Stimulated activated CD8-positive, alpha-beta memory T cell treated with anti-CD3 and anti-CD28 coated beads, Interleukin-2, amount 100 ng/mL, for 1 hour (primary cell): ENCODE measurements around the gene UBE2D2.
"Not testable (repeated sequence)": the region's sequence is repeated elsewhere in the genome, so short reads cannot be mapped to it uniquely, and the experiment has no call there.

Source experiments
- DNase-seq, 2 donors: peaks; one replicate each; pipeline ENCODE4 v3.0.0-alpha.2; 2020; ENCODE audit warnings: low read depth in 2 of 2

UBE2D2 gene

GRCh38 chr5:139582181-139582580, 21.0 kb downstream of the UBE2D2 start:
- not testable (repeated sequence) for DNase-seq

DNA sequence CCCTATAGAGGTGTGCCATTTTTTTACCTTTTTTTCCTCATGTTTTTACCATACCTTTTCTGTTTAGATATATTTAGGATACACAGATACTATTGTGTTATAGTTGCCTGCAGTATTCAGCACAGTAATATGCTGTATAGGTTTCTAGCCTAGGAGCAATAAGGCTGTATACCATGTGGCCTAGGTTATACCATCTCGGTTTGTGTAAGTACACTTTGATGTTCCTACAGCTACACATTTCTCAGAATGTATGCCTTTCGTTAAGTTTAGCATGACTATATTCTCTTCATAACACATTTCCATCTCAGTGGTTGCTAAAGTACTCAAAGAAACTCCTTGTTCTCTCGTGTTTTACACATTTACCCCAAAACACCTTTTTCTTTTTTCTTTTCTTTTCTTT, 23.0 kb downstream of the UBE2D2 start:
- no peak for DNase-seq

GRCh38 chr5:139588116-139588515, 27.0 kb downstream of the UBE2D2 start:
- not testable (repeated sequence) for DNase-seq

- DNase-seq: no peak
Measured at GRCh38 chr5:139588962-139589361, 27.8 kb downstream of the UBE2D2 start.

GRCh38 chr5:139592289-139592688, 31.1 kb downstream of the UBE2D2 start:
- no peak for DNase-seq

DNA sequence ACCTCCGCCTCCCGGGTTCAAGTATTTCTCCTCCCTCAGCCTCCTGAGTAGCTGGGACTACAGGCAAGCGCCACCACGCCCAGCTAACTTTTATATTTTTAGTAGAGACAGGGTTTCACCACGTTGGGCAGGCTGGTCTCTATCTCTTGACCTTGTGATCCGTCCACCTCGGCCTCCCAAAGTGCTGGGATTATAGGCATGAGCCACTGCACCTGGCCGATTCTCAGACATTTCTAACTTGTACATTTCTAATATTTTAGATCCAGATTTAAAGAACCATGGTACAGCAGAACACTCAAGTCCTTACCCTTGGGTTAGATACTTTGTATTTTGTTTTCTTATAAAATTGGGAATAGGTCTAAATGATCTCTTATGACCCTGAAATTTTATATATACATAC, 31.9 kb downstream of the UBE2D2 start:
- not testable (repeated sequence) for DNase-seq

DNA sequence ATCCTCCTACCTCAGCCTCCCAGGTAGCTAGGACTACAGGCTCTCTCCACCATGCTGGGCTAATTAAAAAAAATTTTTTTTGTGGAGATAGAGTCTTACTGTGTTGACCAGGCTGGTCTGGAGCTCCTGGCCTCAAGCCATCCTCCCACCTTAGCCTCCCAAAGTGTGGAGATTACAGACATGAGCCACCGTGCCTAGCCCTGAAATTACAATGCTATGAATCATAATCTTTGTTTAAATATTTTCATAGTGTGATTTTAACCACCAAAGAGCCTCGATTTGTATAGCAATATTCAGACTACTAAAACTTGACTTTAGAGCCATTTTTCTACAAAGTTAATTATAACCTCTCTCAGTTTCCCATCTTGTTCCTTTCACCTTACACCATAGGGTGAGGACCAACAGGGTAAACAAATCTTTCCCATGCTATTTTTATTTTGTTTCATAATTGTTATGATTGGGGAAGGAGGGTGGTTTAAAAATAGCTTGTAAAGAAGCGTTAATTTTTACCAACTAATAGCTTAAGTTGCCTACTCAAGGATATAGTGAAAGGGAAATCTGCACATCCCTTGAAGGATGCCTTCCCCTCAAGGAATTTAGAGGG, 32.7 kb downstream of the UBE2D2 start:
- no peak for DNase-seq

DNA sequence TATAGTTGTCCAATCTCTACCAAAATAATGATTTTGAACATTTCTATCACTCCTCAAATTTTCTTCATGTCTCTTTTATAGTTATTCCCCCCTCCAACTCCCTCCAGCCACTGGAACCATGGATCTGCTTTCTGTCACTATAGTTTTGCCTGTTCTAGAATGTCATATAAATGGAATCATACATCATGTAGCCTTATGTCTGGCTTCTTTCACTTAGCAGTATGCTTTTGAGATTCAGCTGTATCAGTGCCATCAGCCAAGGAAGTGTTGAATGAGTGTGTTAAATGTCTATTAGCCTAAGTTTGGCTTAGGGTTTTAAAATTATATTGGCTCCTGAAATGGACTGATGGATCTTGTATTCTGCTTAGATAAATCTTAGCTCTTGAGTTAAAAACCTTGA, 36.0 kb downstream of the UBE2D2 start:
- DNase-seq: no peak

- DNase-seq: not testable (repeated sequence)
Measured at GRCh38 chr5:139598601-139598965, 37.4 kb downstream of the UBE2D2 start.

GRCh38 chr5:139600336-139600949, 39.3 kb downstream of the UBE2D2 start:
- DNase-seq: no peak

DNA sequence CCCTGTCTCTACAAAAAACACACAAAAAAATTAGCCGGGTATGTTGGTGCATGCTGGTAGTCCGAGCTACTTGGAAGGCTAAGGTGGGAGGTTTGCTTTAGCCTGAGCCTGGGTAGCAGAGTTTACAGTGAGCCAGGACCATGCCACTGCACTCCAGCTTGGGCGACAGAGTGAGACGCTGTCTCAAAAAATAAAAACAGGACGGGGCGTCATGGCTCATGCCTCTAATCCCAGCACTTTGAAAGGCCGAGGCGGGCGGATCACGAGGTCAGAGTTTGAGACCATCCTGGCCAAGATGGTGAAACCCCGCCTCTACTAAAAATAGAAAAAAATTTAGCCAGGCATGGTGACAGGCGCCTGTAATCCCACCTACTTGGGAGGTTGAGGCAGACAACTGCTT, 40.3 kb downstream of the UBE2D2 start:
- no peak for DNase-seq

DNA sequence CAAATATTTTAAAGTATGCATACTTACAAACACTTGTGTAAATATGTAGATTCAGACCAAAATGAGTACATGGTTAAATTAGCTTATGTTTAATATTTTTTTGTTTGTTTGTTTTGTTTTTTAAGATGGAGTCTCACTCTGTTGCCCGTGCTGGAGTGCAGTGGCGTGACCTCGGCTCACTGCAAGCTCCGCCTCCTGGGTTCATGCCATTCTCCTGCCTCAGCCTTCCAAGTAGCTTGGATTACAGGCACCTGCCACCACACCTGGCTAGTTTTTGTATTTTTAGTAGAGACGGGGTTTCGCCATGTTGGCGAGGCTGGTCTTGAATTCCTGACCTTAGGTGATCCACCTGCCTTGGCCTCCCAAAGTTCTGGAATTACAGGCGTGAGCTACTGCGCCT, 40.8 kb downstream of the UBE2D2 start:
- not testable (repeated sequence) for DNase-seq

DNA sequence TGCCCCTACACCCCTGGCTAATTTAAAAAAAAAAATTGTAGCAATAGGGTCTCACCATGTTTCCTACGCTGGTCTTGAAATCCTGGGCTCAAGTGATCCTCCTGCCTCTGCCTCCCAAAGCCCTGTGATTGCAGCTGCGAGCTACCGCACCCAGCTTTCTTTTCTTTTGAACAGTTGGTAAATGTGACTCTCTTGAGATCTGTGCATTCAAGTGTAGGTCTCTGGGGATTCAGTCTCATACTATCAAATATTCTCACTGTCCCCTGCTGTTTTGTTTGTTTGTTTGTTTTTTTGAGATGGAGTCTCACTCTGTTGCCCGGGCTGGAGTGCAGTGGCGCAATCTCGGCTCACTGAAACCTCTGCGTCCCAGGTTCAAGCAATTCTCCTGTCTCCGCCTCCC, 44.7 kb downstream of the UBE2D2 start:
- DNase-seq: no peak

GRCh38 chr5:139611703-139612584, 50.8 kb downstream of the UBE2D2 start:
- no peak for DNase-seq

DNA sequence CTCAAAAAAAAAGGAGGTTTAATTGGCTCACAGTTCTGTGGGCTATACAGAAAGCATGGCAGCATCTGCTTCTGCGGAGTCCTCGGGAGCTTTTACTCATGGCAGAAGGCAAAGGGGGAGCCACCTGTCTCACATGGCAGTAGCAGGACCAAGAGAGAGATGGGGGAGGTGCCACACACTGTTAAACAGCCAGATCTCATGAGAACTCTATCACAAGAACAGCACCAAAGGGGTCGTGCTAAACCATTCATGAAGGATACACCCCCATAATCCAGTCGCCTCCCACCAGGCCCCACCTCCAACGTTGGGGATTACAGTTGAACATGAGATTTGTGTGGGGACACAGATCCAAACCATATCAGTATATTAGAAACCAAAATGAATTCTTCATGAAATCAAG, 58.7 kb downstream of the UBE2D2 start:
- DNase-seq: no peak

GRCh38 chr5:139625398-139625797, 64.3 kb downstream of the UBE2D2 start:
- DNase-seq: not testable (repeated sequence)

GRCh38 chr5:139630855-139631254, 69.7 kb downstream of the UBE2D2 start:
- no peak for DNase-seq

GRCh38 chr5:139631520-139632165, 70.5 kb downstream of the UBE2D2 start:
- DNase-seq: no peak

DNA sequence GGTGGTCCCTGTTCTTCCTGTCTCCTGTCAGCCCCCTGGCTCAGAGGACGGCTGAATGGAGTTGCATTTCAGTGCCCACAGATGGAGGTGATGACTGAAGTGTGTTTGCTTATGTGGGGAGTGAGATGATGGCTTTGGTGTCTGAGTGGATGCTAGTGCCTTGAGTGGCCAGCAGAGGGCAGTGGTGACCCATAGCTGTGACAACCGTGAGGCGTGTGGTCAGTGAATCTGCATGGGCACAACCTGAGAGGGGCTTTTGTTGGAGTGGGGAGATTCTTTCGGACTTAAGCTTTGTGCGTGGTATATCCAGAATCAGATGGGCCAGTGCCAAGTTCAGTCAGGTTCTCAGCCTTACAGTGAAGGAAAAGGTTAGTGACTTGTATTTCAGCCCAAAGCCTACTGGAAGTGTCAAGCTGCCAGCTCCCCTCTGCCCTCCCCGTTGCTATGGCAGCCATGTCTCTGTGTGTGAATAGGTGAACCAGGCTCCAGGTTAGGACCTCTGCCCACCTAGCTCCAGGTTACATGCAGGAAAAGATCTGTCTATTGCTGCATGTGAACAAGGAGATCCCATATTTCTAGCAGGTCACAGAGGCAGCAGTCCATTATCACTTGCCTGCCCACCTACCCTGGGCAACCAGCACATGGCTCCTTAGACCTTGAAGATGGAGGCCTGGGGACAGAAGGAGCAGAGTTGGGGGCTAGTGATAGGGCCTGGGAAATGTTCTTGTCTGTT, 72.3 kb downstream of the UBE2D2 start:
- no peak for DNase-seq

GRCh38 chr5:139634028-139634325, 72.8 kb downstream of the UBE2D2 start:
- no peak for DNase-seq

DNA sequence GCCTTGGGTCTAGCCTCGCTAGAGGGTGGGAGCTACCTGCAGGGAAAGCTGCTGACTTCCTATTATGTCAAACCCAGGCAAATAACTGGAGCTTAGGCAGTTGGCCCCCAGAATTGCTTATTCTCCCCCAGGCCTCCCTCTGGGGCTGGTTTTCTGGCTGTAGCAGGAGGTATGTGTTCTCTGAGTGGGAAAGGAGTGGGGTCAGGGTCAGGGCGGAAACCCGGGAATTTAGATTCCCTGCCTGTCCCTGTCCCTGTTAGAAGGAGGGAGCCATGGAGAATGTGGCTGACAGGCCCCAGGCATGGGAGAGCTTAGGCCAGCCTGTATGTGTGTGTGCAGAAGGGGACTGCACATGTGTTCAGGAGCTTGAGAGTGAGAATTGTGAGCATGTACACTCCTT, 73.4 kb downstream of the UBE2D2 start:
- no peak for DNase-seq

DNA sequence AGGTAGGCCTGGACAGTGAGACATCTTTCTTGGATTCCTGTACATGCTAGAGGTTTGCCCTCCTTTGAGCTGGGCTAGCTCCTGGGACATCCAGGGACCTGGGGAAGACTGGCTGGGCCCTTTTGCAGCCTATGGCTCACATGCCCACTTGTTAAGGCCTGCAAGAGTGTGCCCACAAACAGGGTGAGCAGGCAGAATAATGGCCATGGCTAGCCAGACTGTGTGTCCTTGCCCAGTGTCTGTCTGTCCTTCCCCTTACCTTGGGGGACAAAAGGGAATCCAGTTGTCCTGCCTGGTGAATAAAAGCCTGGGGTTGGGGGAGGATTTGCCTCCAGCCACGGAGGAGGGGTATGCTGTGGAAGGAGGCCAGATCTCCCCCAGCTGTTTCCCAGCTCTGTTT, 74.1 kb downstream of the UBE2D2 start:
- no peak for DNase-seq
